Calu3 (cell line): ENCODE measurements around the gene ASB7. TPM values are rescaled to one million over a fixed set of nuclear protein-coding genes. Genes with fewer than 3 reads are reported as not detected.

ENCODE experiments used
- BruUV-seq: library from RNA; stranded (reverse); fragments of 400-500 nt; replicated peaks from 2 replicates; lab custom pipeline; 2021; lab: Mats Ljungman, UMichigan
- CTCF ChIA-PET: fragments of 300-600 bp; sonication (Branson Sonifier 250); formaldehyde crosslinking; loops from one replicate; lab custom pipeline; 2022; ENCODE audit warnings: antibody characterized with exemption; lab: Charles Lee
- DNase-seq: peaks from one replicate; pipeline ENCODE4 v3.0.0; 2022
- H3K27ac Mint-ChIP-seq: one replicate; pipeline ENCODE4 v1.8.0; 2022; ENCODE audit warnings: mixed read lengths; ENCODE audit not compliant: unreplicated experiment
- H3K27me3 Mint-ChIP-seq: one replicate; pipeline ENCODE4 v1.8.0; 2022; ENCODE audit warnings: mixed read lengths; ENCODE audit not compliant: unreplicated experiment
- H3K36me3 Mint-ChIP-seq: one replicate; pipeline ENCODE4 v1.8.0; 2022; ENCODE audit warnings: mild to moderate bottlenecking, moderate library complexity, mixed read lengths; ENCODE audit not compliant: insufficient read depth, unreplicated experiment
- H3K4me1 Mint-ChIP-seq: one replicate; pipeline ENCODE4 v1.8.0; 2022; ENCODE audit warnings: mild to moderate bottlenecking, low read depth, mixed read lengths; ENCODE audit not compliant: unreplicated experiment
- H3K4me3 Mint-ChIP-seq: one replicate; pipeline ENCODE4 v1.8.0; 2022; ENCODE audit warnings: mild to moderate bottlenecking, low read depth, moderate library complexity, mixed read lengths; ENCODE audit not compliant: unreplicated experiment
- H3K9me3 Mint-ChIP-seq: one replicate; pipeline ENCODE4 v1.8.0; 2022; ENCODE audit warnings: low read depth, mixed read lengths; ENCODE audit not compliant: unreplicated experiment
- CTCF ChIP-seq: fragments of 200-600 bp; IDR thresholded peaks from one replicate; pipeline ENCODE4 v1.8.0; 2022; ENCODE audit warnings: antibody characterized with exemption; ENCODE audit not compliant: unreplicated experiment
- intact Hi-C: fragments of 100-400 bp; cut with micrococcal nuclease; formaldehyde crosslinking; loops from one replicate; pipeline ENCODE4 v1.10.0; 2022; ENCODE audit not compliant: unreplicated experiment
- total RNA-seq: library from RNA; stranded (reverse); gene quantifications from 2 replicates; pipeline ENCODE4 v1.2.3, GENCODE V29; 2022

Gene ASB7
- total RNA-seq, 1 experiment from 2014 or later: 19.4 TPM

GRCh38 chr15:100687582-100688141, 85.3 kb downstream of the ASB7 start:
- Mint-ChIP-seq H3K27me3 (no peaks in the 10 kb centered on the region), H3K4me1 (peaks cover 37% of the 10 kb centered on the region), H3K36me3 (no peaks in the 10 kb centered on the region), H3K27ac (peak overlapping the region; percentile 21), H3K4me3 (no peak overlapping the region), H3K9me3 (peaks cover 3% of the 10 kb centered on the region)
- no peak for DNase-seq
- no TSS peak for BruUV-seq
- CTCF ChIA-PET: interaction anchor here (0.7 kb wide), 1 partner anchor 261 kb away, joined by 3 read pairs; no protein-coding TSS in a partner anchor
- intact Hi-C loops: no loop called here
- TF ChIP-seq CTCF: no peak

GRCh38 chr15:100688549-100689120, 86.2 kb downstream of the ASB7 start:
- no peak for DNase-seq
- peaks cover 5% of the 10 kb centered on the region for H3K36me3 Mint-ChIP-seq
- TF ChIP-seq CTCF: no peak
- H3K27me3 Mint-ChIP-seq: no peaks in the 10 kb centered on the region
- peaks cover 3% of the 10 kb centered on the region for H3K9me3 Mint-ChIP-seq
- H3K4me3 Mint-ChIP-seq: no peak overlapping the region
- H3K4me1 Mint-ChIP-seq: peaks cover 44% of the 10 kb centered on the region
- no peak overlapping the region for H3K27ac Mint-ChIP-seq
- BruUV-seq: no TSS peak
- CTCF ChIA-PET: no interaction called here
- intact Hi-C loops: no loop called here

GRCh38 chr15:100689131-100689899, 86.9 kb downstream of the ASB7 start:
- no peak overlapping the region for H3K27ac Mint-ChIP-seq
- peaks cover 6% of the 10 kb centered on the region for H3K36me3 Mint-ChIP-seq
- no peak for TF ChIP-seq CTCF
- no peak for DNase-seq
- intact Hi-C loops: no loop called here
- peaks cover 3% of the 10 kb centered on the region for H3K9me3 Mint-ChIP-seq
- CTCF ChIA-PET: interaction anchor here (0.6 kb wide), 1 partner anchor 128 kb away, joined by 4 read pairs; no protein-coding TSS in a partner anchor
- H3K4me1 Mint-ChIP-seq: peaks cover 51% of the 10 kb centered on the region
- no peak overlapping the region for H3K4me3 Mint-ChIP-seq
- no TSS peak for BruUV-seq
- H3K27me3 Mint-ChIP-seq: no peaks in the 10 kb centered on the region

GRCh38 chr15:100690032-100690794, 87.8 kb downstream of the ASB7 start:
- H3K9me3 Mint-ChIP-seq: peaks cover 3% of the 10 kb centered on the region
- BruUV-seq: no TSS peak
- intact Hi-C loops: no loop called here
- DNase-seq: no peak
- peaks cover 6% of the 10 kb centered on the region for H3K36me3 Mint-ChIP-seq
- CTCF ChIA-PET: interaction anchor here (0.6 kb wide), 1 partner anchor 127 kb away, joined by 4 read pairs; no protein-coding TSS in a partner anchor
- H3K27me3 Mint-ChIP-seq: no peaks in the 10 kb centered on the region
- no peak overlapping the region for H3K27ac Mint-ChIP-seq
- H3K4me3 Mint-ChIP-seq: no peak overlapping the region
- peaks cover 54% of the 10 kb centered on the region for H3K4me1 Mint-ChIP-seq
- no peak for TF ChIP-seq CTCF
